HG02852 (cell line): ENCODE measurements around the gene ST8SIA6.

Experiments used
- ATAC-seq: cut with Tn5 transposase; IDR thresholded peaks from one replicate; pipeline ENCODE4 v1.9.1; 2021; ENCODE audit warnings: mild to moderate bottlenecking, moderate library complexity; ENCODE audit not compliant: unreplicated experiment

Gene ST8SIA6

GRCh38 chr10:17387861-17388503 is 66.4 kb downstream of the ST8SIA6 start:
- no peak for ATAC-seq

GRCh38 chr10:17386616-17387075 is 67.7 kb downstream of the ST8SIA6 start:
- ATAC-seq: no peak

GRCh38 chr10:17386021-17386420 is 68.4 kb downstream of the ST8SIA6 start:
- no peak for ATAC-seq

- no peak for ATAC-seq
These were observed 69.3 kb downstream of the ST8SIA6 start for GRCh38 chr10:17385066-17385465.

GRCh38 chr10:17383801-17384555 is 70.4 kb downstream of the ST8SIA6 start:
- ATAC-seq: no peak

GRCh38 chr10:17381502-17382142 is 72.8 kb downstream of the ST8SIA6 start:
- ATAC-seq: no peak

GRCh38 chr10:17380888-17381287 is 73.5 kb downstream of the ST8SIA6 start:
- ATAC-seq: no peak

GRCh38 chr10:17380016-17380415 is 74.4 kb downstream of the ST8SIA6 start:
- ATAC-seq: no peak

GRCh38 chr10:17379151-17379690 is 75.2 kb downstream of the ST8SIA6 start:
- no peak for ATAC-seq

GRCh38 chr10:17375936-17376584 is 78.3 kb downstream of the ST8SIA6 start:
- no peak for ATAC-seq

- no peak for ATAC-seq
These were observed 85.6 kb downstream of the ST8SIA6 start for GRCh38 chr10:17368708-17369272.

- ATAC-seq: no peak
These were observed 87.7 kb downstream of the ST8SIA6 start for GRCh38 chr10:17366705-17367104.

GRCh38 chr10:17365402-17365801 is 89.0 kb downstream of the ST8SIA6 start:
- ATAC-seq: no peak

- no peak for ATAC-seq
These were observed 95.9 kb downstream of the ST8SIA6 start for GRCh38 chr10:17358461-17358860.

- no peak for ATAC-seq
These were observed 96.6 kb downstream of the ST8SIA6 start for GRCh38 chr10:17357781-17358180.

GRCh38 chr10:17356820-17357219 is 97.6 kb downstream of the ST8SIA6 start:
- no peak for ATAC-seq

- no peak for ATAC-seq
These were observed 99.6 kb downstream of the ST8SIA6 start for GRCh38 chr10:17354781-17355180.

GRCh38 chr10:17353568-17354300 is 100.7 kb downstream of the ST8SIA6 start:
- ATAC-seq: no peak

- ATAC-seq: no peak
These were observed 101.8 kb downstream of the ST8SIA6 start for GRCh38 chr10:17352583-17352982.

GRCh38 chr10:17351506-17351905 is 102.9 kb downstream of the ST8SIA6 start:
- no peak for ATAC-seq
